Mesothelial cell of epicardium (in vitro differentiated cells): ENCODE data around the gene COL15A1. TPM values are rescaled to one million over a fixed set of nuclear protein-coding genes. Genes with fewer than 3 reads are reported as not detected.
"Not testable (repeated sequence)": the region's sequence is repeated elsewhere in the genome, so short reads cannot be mapped to it uniquely, and the experiment has no call there.

ENCODE experiments used
- DNase-seq, 2 experiments: peaks; one replicate each; pipeline ENCODE4 v3.0.0; 2021; ENCODE audit warnings: low spot score in 2 of 2; ENCODE audit not compliant: unreplicated experiment in 2 of 2
- H3K27ac Mint-ChIP-seq: 2 replicates; pipeline ENCODE4 v1.8.0; 2021; ENCODE audit warnings: mixed read lengths
- H3K27me3 Mint-ChIP-seq: 2 replicates; pipeline ENCODE4 v1.8.0; 2021; ENCODE audit warnings: low read depth, mixed read lengths
- H3K36me3 Mint-ChIP-seq: 2 replicates; pipeline ENCODE4 v1.8.0; 2021; ENCODE audit warnings: mixed read lengths
- H3K4me1 Mint-ChIP-seq: 2 replicates; pipeline ENCODE4 v1.8.0; 2021; ENCODE audit warnings: mixed read lengths
- H3K4me3 Mint-ChIP-seq: 2 replicates; pipeline ENCODE4 v1.8.0; 2021; ENCODE audit warnings: mild to moderate bottlenecking, moderate library complexity, mixed read lengths
- H3K9me3 Mint-ChIP-seq: 2 replicates; pipeline ENCODE4 v1.8.0; 2021; ENCODE audit warnings: mixed read lengths
- CTCF ChIP-seq: fragments of 200-600 bp; sonication (generic); IDR thresholded peaks from one replicate; pipeline ENCODE4 v1.5.0; 2021; ENCODE audit warnings: antibody characterized with exemption; ENCODE audit not compliant: unreplicated experiment
- total RNA-seq: library from RNA; stranded (reverse); gene quantifications from 3 replicates; pipeline ENCODE4 v1.2.1, GENCODE V29; 2021

The COL15A1 gene
- total RNA-seq, 1 donor from 2014 or later, result 50.1 TPM

- H3K36me3 Mint-ChIP-seq, result peaks cover 3% of the 10 kb centered on the region
- peaks cover 8% of the 10 kb centered on the region for H3K4me1 Mint-ChIP-seq
- DNase-seq, result no peak
- no peak overlapping the region for H3K4me3 Mint-ChIP-seq
- no peak for TF ChIP-seq CTCF
- no peaks in the 10 kb centered on the region for H3K27me3 Mint-ChIP-seq
- H3K9me3 Mint-ChIP-seq, result peaks cover 10% of the 10 kb centered on the region
- no peak overlapping the region for H3K27ac Mint-ChIP-seq
Observed at GRCh38 chr9:99004717-99005460, 61.2 kb downstream of the COL15A1 start.

GRCh38 chr9:99005651-99006050 is 61.9 kb downstream of the COL15A1 start:
- Mint-ChIP-seq H3K4me3 (no peak overlapping the region), H3K4me1 (peaks cover 6% of the 10 kb centered on the region), H3K27ac (no peak overlapping the region), H3K9me3 (peaks cover 15% of the 10 kb centered on the region), H3K36me3 (peaks cover 7% of the 10 kb centered on the region), H3K27me3 (no peaks in the 10 kb centered on the region)
- no peak for TF ChIP-seq CTCF
- DNase-seq, result no peak

- Mint-ChIP-seq H3K4me1 (peaks cover 5% of the 10 kb centered on the region), H3K27ac (no peak overlapping the region), H3K9me3 (peaks cover 15% of the 10 kb centered on the region), H3K4me3 (no peak overlapping the region), H3K36me3 (peaks cover 10% of the 10 kb centered on the region), H3K27me3 (no peaks in the 10 kb centered on the region)
- TF ChIP-seq CTCF, result no peak
- peak in 1 of 2 experiments; percentile 2 for DNase-seq
Observed at GRCh38 chr9:99006511-99006910, 62.8 kb downstream of the COL15A1 start.

- peaks cover 5% of the 10 kb centered on the region for H3K4me1 Mint-ChIP-seq
Observed at GRCh38 chr9:99006979-99007378, 63.3 kb downstream of the COL15A1 start.

DNA sequence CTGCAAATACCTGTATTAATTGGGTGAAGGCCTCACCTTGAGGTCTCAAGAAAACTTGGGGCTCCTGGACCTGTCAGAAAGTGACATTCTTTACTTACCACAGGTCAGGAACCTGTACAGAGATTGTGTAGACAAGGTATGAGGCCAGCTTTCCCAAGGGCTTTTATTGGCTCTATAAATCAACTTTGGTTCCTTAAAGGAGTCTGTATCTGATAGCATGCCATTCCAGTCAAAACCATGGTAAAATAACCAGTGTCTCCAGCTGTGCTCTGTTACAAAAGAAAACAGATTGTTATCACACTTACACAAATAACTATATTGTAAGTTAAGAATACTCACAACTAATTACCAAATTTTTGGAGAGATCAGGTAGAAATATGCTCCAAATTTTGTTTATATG is 64.5 kb downstream of the COL15A1 start:
- H3K9me3 Mint-ChIP-seq, result peaks cover 19% of the 10 kb centered on the region
- no peak for TF ChIP-seq CTCF

More at GRCh38 chr9:99006979-99007378, 63.3 kb downstream of the COL15A1 start:
- Mint-ChIP-seq H3K9me3 (peaks cover 15% of the 10 kb centered on the region), H3K27me3 (no peaks in the 10 kb centered on the region), H3K36me3 (peaks cover 10% of the 10 kb centered on the region), H3K27ac (no peak overlapping the region), H3K4me3 (no peak overlapping the region)
- DNase-seq, result no peak
- no peak for TF ChIP-seq CTCF

GRCh38 chr9:99010393-99010792 is 66.7 kb downstream of the COL15A1 start:
- not testable (repeated sequence) for H3K27me3 Mint-ChIP-seq

More for the DNA sequence above, 64.5 kb downstream of the COL15A1 start:
- Mint-ChIP-seq H3K27ac (no peak overlapping the region), H3K27me3 (no peaks in the 10 kb centered on the region), H3K4me3 (no peak overlapping the region), H3K36me3 (peaks cover 13% of the 10 kb centered on the region), H3K4me1 (no peaks in the 10 kb centered on the region)
- no peak for DNase-seq

More at GRCh38 chr9:99010393-99010792, 66.7 kb downstream of the COL15A1 start:
- H3K4me3 Mint-ChIP-seq, H3K27ac Mint-ChIP-seq, H3K4me1 Mint-ChIP-seq: not testable (repeated sequence)
- Mint-ChIP-seq H3K36me3 (peaks cover 12% of the 10 kb centered on the region), H3K9me3 (peaks cover 23% of the 10 kb centered on the region)
- DNase-seq, result peak in 1 of 2 experiments; percentile 5
